GM19351 (cell line): ENCODE results near the gene PFDN5.
"Not testable (repeated sequence)": the region's sequence is repeated elsewhere in the genome, so short reads cannot be mapped to it uniquely, and the experiment has no call there.

Experiments
- ATAC-seq: cut with Tn5 transposase; IDR thresholded peaks from one replicate; pipeline ENCODE4 v1.9.1; 2021; ENCODE audit warnings: mild to moderate bottlenecking, moderate library complexity; ENCODE audit not compliant: unreplicated experiment

PFDN5 gene

DNA sequence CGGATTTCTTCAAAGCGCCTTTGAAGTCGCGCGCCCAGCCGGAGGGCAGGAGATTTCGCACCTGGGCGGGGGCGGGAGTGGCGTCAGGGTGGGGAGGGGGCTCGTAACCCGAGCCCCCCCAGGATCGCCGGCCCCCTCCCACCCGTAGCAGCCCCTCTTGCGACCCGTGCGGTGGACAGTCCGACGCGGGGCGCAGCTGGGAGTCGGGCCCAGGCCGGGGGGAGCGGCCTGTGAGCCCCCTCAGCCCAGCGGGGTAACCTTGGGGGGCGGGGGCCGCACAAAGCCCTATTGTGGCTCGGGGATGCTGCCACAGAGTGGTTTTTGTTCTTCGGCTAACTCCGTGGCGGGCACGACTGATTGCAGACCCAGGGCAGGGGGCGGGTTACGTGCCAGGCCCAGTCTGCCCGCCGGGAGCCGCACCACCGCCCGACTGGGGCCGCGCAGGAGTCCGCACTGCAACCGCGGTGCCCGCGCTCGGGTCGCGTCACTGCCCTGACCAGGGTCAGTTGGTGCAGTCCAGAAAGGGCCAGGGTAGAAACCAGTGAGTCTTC lies 30.2 kb downstream of the PFDN5 start:
- ATAC-seq = no peak

GRCh38 chr12:53326460-53327185 lies 31.3 kb downstream of the PFDN5 start:
- no peak for ATAC-seq

GRCh38 chr12:53327435-53328042 lies 32.2 kb downstream of the PFDN5 start:
- ATAC-seq = no peak

DNA sequence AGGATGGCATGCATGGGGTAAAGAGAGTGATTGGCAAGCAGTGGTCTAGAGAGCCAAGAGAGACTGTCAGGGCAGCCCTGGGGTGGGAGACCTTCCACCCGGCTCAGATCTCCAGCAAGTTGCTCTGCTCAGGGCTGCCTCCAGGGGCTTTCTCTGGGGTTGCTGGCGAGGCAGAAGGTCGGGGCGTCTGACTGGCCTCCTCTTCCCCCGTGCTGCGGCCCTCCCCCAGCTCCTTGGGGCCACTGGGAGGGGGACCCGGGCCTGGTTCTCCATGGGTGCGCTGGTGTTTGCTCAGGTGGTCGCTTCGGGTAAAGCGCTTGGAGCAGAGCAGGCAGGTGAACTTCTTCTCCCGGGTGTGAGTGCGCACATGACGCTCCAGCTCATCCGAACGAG lies 32.7 kb downstream of the PFDN5 start:
- no peak for ATAC-seq

DNA sequence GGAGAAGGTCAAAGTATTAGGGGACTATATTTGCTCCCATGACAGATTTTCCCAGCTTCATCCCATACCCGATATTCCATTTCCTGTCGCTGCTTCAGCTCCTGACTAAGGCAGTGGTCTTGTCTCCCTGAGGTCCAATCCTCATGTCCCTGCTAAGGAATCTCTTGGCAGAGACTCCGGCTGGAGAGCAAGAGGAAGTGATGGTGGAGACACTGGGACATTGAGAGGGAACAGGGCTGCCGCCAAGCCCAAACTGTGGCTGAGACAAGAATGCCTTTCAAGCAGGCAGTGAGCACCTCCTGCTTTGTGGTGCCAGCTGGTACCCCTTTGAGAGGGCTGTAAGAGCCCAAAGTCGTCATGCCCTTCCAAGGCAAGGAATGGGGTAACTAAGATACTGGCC lies 35.3 kb downstream of the PFDN5 start:
- no peak for ATAC-seq

- not testable (repeated sequence) for ATAC-seq
Observed at GRCh38 chr12:53332339-53332738, 37.0 kb downstream of the PFDN5 start.

GRCh38 chr12:53332744-53333143 lies 37.4 kb downstream of the PFDN5 start:
- no peak for ATAC-seq

DNA sequence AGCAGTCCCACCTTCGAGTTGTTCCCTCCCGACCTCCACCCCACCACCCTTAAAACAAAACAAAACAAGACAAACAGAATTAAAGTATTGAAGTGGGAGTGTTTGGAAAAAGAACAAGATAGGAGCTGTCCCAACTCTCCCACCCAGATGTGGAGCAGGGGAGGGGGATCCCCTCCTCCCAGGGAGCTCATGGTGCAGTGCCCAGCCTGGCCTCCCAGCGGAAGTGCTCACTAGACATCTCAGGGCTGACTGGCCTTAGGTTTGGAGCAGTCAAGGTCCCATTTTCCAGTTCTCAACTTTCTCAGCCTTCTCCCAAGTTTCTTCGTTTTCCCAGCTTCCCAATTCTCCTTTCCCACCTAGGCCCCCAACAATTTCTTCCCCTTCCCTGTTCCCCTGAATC lies 37.9 kb downstream of the PFDN5 start:
- no peak for ATAC-seq

DNA sequence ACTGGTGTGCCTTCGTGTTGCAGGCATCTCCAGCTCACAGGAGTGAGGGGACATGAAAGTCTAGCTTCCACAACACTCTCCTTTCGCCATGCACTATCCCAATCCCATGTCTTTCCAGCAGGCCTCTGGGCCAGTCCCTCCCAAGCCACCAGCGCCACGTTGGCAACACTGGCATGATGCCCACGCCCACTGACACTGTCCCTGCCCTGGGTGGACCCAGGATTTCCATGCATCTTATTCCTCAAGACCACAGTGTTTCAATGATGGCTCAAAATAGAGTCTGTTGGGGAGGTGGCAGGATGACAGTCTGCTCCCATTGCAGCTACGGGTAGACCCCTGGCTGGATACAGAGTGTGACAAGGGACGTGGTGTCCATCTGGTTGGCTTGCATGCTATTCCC lies 38.5 kb downstream of the PFDN5 start:
- no peak for ATAC-seq

- no peak for ATAC-seq
Observed at GRCh38 chr12:53334822-53335221, 39.5 kb downstream of the PFDN5 start.

DNA sequence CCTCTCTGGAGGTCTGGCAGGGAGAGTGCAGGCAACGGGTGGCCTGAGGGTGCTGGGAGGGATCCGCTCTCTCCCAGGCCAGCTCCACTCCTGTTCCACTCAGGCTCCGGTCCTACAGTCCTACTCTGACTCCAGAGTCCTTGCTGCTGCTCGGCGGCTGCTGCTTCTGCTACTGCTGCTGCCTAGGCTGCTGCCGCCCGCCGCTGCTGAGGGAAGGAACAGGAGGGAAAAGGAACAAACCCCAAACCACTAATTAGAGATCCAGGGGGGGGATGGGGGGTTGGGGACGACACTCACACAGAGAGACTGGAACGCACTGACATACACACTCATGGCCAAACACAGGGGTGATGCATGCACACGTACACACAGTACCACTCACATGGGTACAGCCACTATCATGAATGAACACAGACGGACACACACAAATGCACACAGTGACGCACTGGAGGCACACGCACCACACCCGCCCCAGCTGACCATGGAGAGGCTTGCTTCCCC lies 40.9 kb downstream of the PFDN5 start, which contains the start of gene SP7:
Gene SP7, minus strand, starts transcription at position 174 of the 501 bp plus-strand sequence. CDS start 708 bp downstream, outside the sequence.
- ATAC-seq = no peak

DNA sequence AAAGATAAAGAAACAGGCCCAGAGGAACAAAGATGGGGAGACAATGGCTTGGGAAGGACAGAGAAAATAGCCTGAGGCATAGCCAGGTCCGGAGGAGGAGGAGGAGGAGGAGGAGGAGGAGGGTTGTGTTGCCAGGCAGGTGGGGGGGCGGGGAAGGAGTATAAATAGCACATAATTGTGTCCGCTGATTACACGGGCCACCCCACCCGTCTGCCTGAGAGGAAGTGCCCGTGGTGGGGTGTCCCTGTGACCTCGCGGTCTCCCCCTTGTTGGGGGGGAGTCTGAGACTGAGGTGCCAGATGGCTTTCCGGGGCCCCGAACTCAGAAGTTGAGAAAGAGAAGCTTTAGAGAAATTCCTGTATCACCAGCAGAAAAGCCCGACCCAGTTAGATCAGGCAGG lies 42.7 kb downstream of the PFDN5 start:
- no peak for ATAC-seq

- ATAC-seq = no peak
Observed at GRCh38 chr12:53338916-53339315, 43.6 kb downstream of the PFDN5 start.

- no peak for ATAC-seq
Observed at GRCh38 chr12:53340398-53340797, 45.1 kb downstream of the PFDN5 start.

GRCh38 chr12:53343449-53343848 lies 48.1 kb downstream of the PFDN5 start:
- no peak for ATAC-seq

- no peak for ATAC-seq
Observed at GRCh38 chr12:53343969-53344368, 48.6 kb downstream of the PFDN5 start.

- ATAC-seq = peak; percentile 25
Observed at GRCh38 chr12:53344487-53344823, 49.1 kb downstream of the PFDN5 start.

GRCh38 chr12:53344824-53345485 lies 49.6 kb downstream of the PFDN5 start:
- peak; percentile 64 for ATAC-seq

- ATAC-seq = no peak
Observed at GRCh38 chr12:53345486-53346188, 50.3 kb downstream of the PFDN5 start.

GRCh38 chr12:53346491-53346890 lies 51.1 kb downstream of the PFDN5 start:
- ATAC-seq = no peak

GRCh38 chr12:53347905-53348304 lies 52.6 kb downstream of the PFDN5 start:
- no peak for ATAC-seq
